ENCODE results near the gene ARFGAP1.

The ARFGAP1 gene

GRCh38 chr20:63277466-63278272 is 5.1 kb downstream of the ARFGAP1 start:
- DNase-seq (ENCODE audit: low spot score): no peak

- DNase-seq (ENCODE audit: low spot score): no peak
These were observed 6.0 kb downstream of the ARFGAP1 start for GRCh38 chr20:63278661-63279060.

GRCh38 chr20:63279931-63280330 is 7.3 kb downstream of the ARFGAP1 start:
- DNase-seq (ENCODE audit: low spot score): no peak

GRCh38 chr20:63280371-63280770 is 7.8 kb downstream of the ARFGAP1 start:
- DNase-seq (ENCODE audit: low spot score): no peak

- DNase-seq (ENCODE audit: low spot score): no peak
These were observed 8.4 kb downstream of the ARFGAP1 start for GRCh38 chr20:63280929-63281545.

GRCh38 chr20:63281742-63282665 is 9.4 kb downstream of the ARFGAP1 start:
- no peak for DNase-seq (ENCODE audit: low spot score)

GRCh38 chr20:63282946-63283345 is 10.3 kb downstream of the ARFGAP1 start:
- no peak for DNase-seq (ENCODE audit: low spot score)

- DNase-seq (ENCODE audit: low spot score): no peak
These were observed 10.9 kb downstream of the ARFGAP1 start for GRCh38 chr20:63283397-63284082.

- DNase-seq (ENCODE audit: low spot score): no peak
These were observed 11.4 kb downstream of the ARFGAP1 start for GRCh38 chr20:63284083-63284440.

- no peak for DNase-seq (ENCODE audit: low spot score)
These were observed 11.9 kb downstream of the ARFGAP1 start for GRCh38 chr20:63284544-63284949.

GRCh38 chr20:63284981-63285524 is 12.4 kb downstream of the ARFGAP1 start:
- DNase-seq (ENCODE audit: low spot score): no peak

GRCh38 chr20:63285636-63286615 is 13.3 kb downstream of the ARFGAP1 start:
- DNase-seq (ENCODE audit: low spot score): no peak

GRCh38 chr20:63286781-63287696 is 14.4 kb downstream of the ARFGAP1 start:
- DNase-seq (ENCODE audit: low spot score): no peak

- no peak for DNase-seq (ENCODE audit: low spot score)
These were observed 15.3 kb downstream of the ARFGAP1 start for GRCh38 chr20:63287697-63288580.

GRCh38 chr20:63288581-63289251 is 16.1 kb downstream of the ARFGAP1 start:
- DNase-seq (ENCODE audit: low spot score): no peak

- DNase-seq (ENCODE audit: low spot score): no peak
These were observed 16.9 kb downstream of the ARFGAP1 start for GRCh38 chr20:63289311-63290135.

- no peak for DNase-seq (ENCODE audit: low spot score)
These were observed 17.6 kb downstream of the ARFGAP1 start for GRCh38 chr20:63290136-63290676.

Data from CD4-positive, alpha-beta T cell treated with Interleukin-2 at 100 ng/mL for 4 hours (primary cell).